RWPE2 (cell line): ENCODE data around the gene CCL20.

Experiments
- ATAC-seq: fragments of 200-7000 bp; cut with Tn5 transposase; 3 replicates; pipeline ENCODE4 v1.9.1; 2021; ENCODE audit warnings: low read depth
- DNase-seq: peaks from one replicate; pipeline ENCODE4 v3.0.0-alpha.2; 2020; ENCODE audit warnings: low spot score
- H3K27ac ChIP-seq: fragments of 450-650 bp; 2 replicates; pipeline ENCODE4 v1.5.1; 2017; ENCODE audit warnings: mild to moderate bottlenecking; ENCODE audit not compliant: poor library complexity, severe bottlenecking
- H3K27me3 ChIP-seq: fragments of 250-450 bp; sonication (Bioruptor Pico); 2 replicates; pipeline ENCODE4 v1.5.1; 2021; ENCODE audit warnings: mild to moderate bottlenecking, moderate library complexity; ENCODE audit not compliant: insufficient read depth, poor library complexity, severe bottlenecking
- H3K36me3 ChIP-seq: fragments of 250-450 bp; sonication (Bioruptor Pico); 2 replicates; pipeline ENCODE4 v1.5.1; 2020; ENCODE audit warnings: low read depth, mild to moderate bottlenecking, moderate library complexity
- H3K4me1 ChIP-seq: fragments of 250-450 bp; sonication (Bioruptor Pico); 2 replicates; pipeline ENCODE4 v1.5.1; 2021; ENCODE audit warnings: mild to moderate bottlenecking, moderate library complexity; ENCODE audit not compliant: insufficient read depth, poor library complexity, severe bottlenecking
- H3K4me3 ChIP-seq: fragments of 250-450 bp; sonication (Bioruptor Pico); 2 replicates; pipeline ENCODE4 v1.5.1; 2021; ENCODE audit warnings: mild to moderate bottlenecking, moderate library complexity; ENCODE audit not compliant: severe bottlenecking
- H3K9me3 ChIP-seq: fragments of 250-450 bp; sonication (Bioruptor Pico); 2 replicates; pipeline ENCODE4 v1.5.1; 2021; ENCODE audit warnings: mild to moderate bottlenecking, moderate library complexity; ENCODE audit not compliant: severe bottlenecking
- CTCF ChIP-seq: fragments of 450-650 bp; IDR thresholded peaks from one replicate; pipeline ENCODE4 v1.5.1; 2017; ENCODE audit warnings: mild to moderate bottlenecking, moderate library complexity; ENCODE audit not compliant: poor library complexity, severe bottlenecking

The CCL20 gene

GRCh38 chr2:227781841-227782240, 31.8 kb upstream of the CCL20 start:
- Histone ChIP-seq H3K36me3 (no peaks in the 10 kb centered on the region), H3K4me3 (no peak overlapping the region), H3K4me1 (no peaks in the 10 kb centered on the region), H3K9me3 (no peaks in the 10 kb centered on the region), H3K27ac (no peak overlapping the region), H3K27me3 (no peaks in the 10 kb centered on the region)
- TF ChIP-seq CTCF: no peak
- ATAC-seq (no peak), DNase-seq (no peak)

- no peak overlapping the region for H3K27ac ChIP-seq
- H3K4me1 ChIP-seq: no peaks in the 10 kb centered on the region
- ATAC-seq: no peak
- H3K27me3 ChIP-seq: no peaks in the 10 kb centered on the region
- TF ChIP-seq CTCF: no peak
- no peak overlapping the region for H3K4me3 ChIP-seq
- DNase-seq: no peak
- no peaks in the 10 kb centered on the region for H3K9me3 ChIP-seq
- no peaks in the 10 kb centered on the region for H3K36me3 ChIP-seq
Observed at GRCh38 chr2:227782804-227783203, 30.8 kb upstream of the CCL20 start.

GRCh38 chr2:227783404-227784138, 30.1 kb upstream of the CCL20 start:
- ATAC-seq (no peak), DNase-seq (no peak)
- Histone ChIP-seq H3K9me3 (no peaks in the 10 kb centered on the region), H3K4me1 (no peaks in the 10 kb centered on the region), H3K27me3 (no peaks in the 10 kb centered on the region), H3K4me3 (no peak overlapping the region), H3K27ac (no peak overlapping the region), H3K36me3 (no peaks in the 10 kb centered on the region)
- no peak for TF ChIP-seq CTCF

- no peak overlapping the region for H3K27ac ChIP-seq
- no peaks in the 10 kb centered on the region for H3K27me3 ChIP-seq
- H3K4me3 ChIP-seq: no peak overlapping the region
- no peaks in the 10 kb centered on the region for H3K4me1 ChIP-seq
- no peaks in the 10 kb centered on the region for H3K36me3 ChIP-seq
- H3K9me3 ChIP-seq: no peaks in the 10 kb centered on the region
- TF ChIP-seq CTCF: no peak
- DNase-seq (no peak), ATAC-seq (no peak)
Observed at GRCh38 chr2:227785293-227785692, 28.3 kb upstream of the CCL20 start.

- DNase-seq: no peak
- no peak overlapping the region for H3K4me3 ChIP-seq
- no peak overlapping the region for H3K27ac ChIP-seq
- ATAC-seq: no peak
- H3K4me1 ChIP-seq: no peaks in the 10 kb centered on the region
- TF ChIP-seq CTCF: no peak
- H3K9me3 ChIP-seq: no peaks in the 10 kb centered on the region
- H3K27me3 ChIP-seq: no peaks in the 10 kb centered on the region
- no peaks in the 10 kb centered on the region for H3K36me3 ChIP-seq
Observed at GRCh38 chr2:227788561-227789018, 25.1 kb upstream of the CCL20 start.
